K562 (cell line): ENCODE results near the gene CTSW. TPM values are rescaled to one million over a fixed set of nuclear protein-coding genes. Genes with fewer than 3 reads are reported as not detected.
A peak's percentile ranks its signal among the peaks of the same experiment; 100 is the strongest.

Source experiments
- ATAC-seq: fragments of 200-7000 bp; cut with Tn5 transposase; 3 replicates; pipeline ENCODE4 v1.9.1; 2020; ENCODE audit warnings: moderate library complexity
- BruUV-seq: library from RNA; stranded (reverse); fragments of 400-500 nt; replicated peaks from 2 replicates; lab custom pipeline; 2021; lab: Mats Ljungman, UMichigan
- CTCF ChIA-PET: fragments of 300-600 bp; formaldehyde crosslinking; extraction: SDS; loops from one replicate; lab custom pipeline; 2021; ENCODE audit warnings: low intra/inter-chr PET ratio; lab: Yijun Ruan, JAX
- POLR2A ChIA-PET: fragments of 300-600, 350-650 bp; sonication (Branson Sonifier 250); formaldehyde crosslinking; extraction: SDS; loops from one replicate; lab custom pipeline; 2021; ENCODE audit warnings: antibody characterized with exemption, inconsistent platforms; lab: Yijun Ruan, JAX
- DNase-seq, 4 experiments: peaks; one replicate each; pipeline versions ENCODE4 v3.0.0 to v3.0.0-alpha.2; 2011 to 2018; ENCODE audit warnings: low spot score in 3 of 4, mixed read lengths in 3 of 4; ENCODE audit errors: extremely low read depth in 1 of 4
- FAIRE-seq: peaks from 2 replicates; lab custom pipeline; 2011; peaks lifted over from hg19 to GRCh38; lab: Jason Lieb, UNC
- H2AFZ ChIP-seq: 2 replicates; pipeline ENCODE4 v1.6.0; 2011; ENCODE audit warnings: low read depth, low read length, control low read depth, inconsistent platforms
- H3K27ac ChIP-seq: fragments of 200-600 bp; 3 replicates; pipeline ENCODE4 v1.8.0; 2011; ENCODE audit warnings: low read depth, mild to moderate bottlenecking, control low read depth, inconsistent platforms, low read length, moderate library complexity, mixed read lengths; ENCODE audit errors: extremely low read depth
- H3K27me3 ChIP-seq, 2 experiments: fragments of 300-600 bp in 1 of 2; 2 replicates in 1 of 2; 3 replicates in 1 of 2; pipeline versions ENCODE4 v1.6.0 to v1.8.0; 2011; ENCODE audit warnings: inconsistent platforms in 2 of 2, low read length in 2 of 2, mild to moderate bottlenecking in 1 of 2, mixed read lengths in 1 of 2, moderate library complexity in 1 of 2; ENCODE audit not compliant: control insufficient read depth in 2 of 2, insufficient read depth in 2 of 2
- H3K36me3 ChIP-seq: fragments of 300-600 bp; 3 replicates; pipeline ENCODE4 v1.8.0; 2011; ENCODE audit warnings: mild to moderate bottlenecking, low read length, inconsistent platforms; ENCODE audit not compliant: control insufficient read depth, insufficient read depth
- H3K4me1 ChIP-seq, 2 experiments: fragments of 200-600 bp in 1 of 2; replicated peaks in 1 of 2; 2 replicates in 1 of 2; 3 replicates in 1 of 2; pipeline versions ENCODE4 v1.5.1 to v1.8.0; 2011; ENCODE audit warnings: inconsistent platforms in 2 of 2, low read length in 2 of 2, mild to moderate bottlenecking in 1 of 2, mixed read lengths in 1 of 2, moderate library complexity in 1 of 2; ENCODE audit not compliant: control insufficient read depth in 2 of 2, insufficient read depth in 2 of 2
- H3K4me2 ChIP-seq: 2 replicates; pipeline ENCODE4 v1.6.1; 2011; ENCODE audit warnings: low read length, control low read depth, inconsistent platforms, mixed read lengths; ENCODE audit not compliant: insufficient read depth
- H3K4me3 ChIP-seq: fragments of 200-600 bp; sonication (generic), shearing (Covaris generic); 2 replicates; pipeline ENCODE4 v1.5.1; 2016; ENCODE audit warnings: control low read depth, inconsistent platforms
- H3K79me2 ChIP-seq: fragments of 200-600 bp; 3 replicates; pipeline ENCODE4 v1.8.0; 2011; ENCODE audit warnings: low read length, inconsistent platforms; ENCODE audit not compliant: control insufficient read depth, insufficient read depth
- H3K9ac ChIP-seq, 2 experiments: 2 replicates each; pipeline versions ENCODE4 v1.6.0 to v1.6.1; 2011; ENCODE audit warnings: low read depth in 2 of 2, low read length in 2 of 2, control low read depth in 1 of 2, inconsistent platforms in 1 of 2, mild to moderate bottlenecking in 1 of 2, mixed read lengths in 1 of 2; ENCODE audit not compliant: insufficient read depth in 1 of 2
- H3K9me1 ChIP-seq: one replicate; pipeline ENCODE4 v1.6.0; 2011; ENCODE audit warnings: inconsistent platforms, mild to moderate bottlenecking, low read length, moderate library complexity; ENCODE audit not compliant: control insufficient read depth, insufficient read depth
- H3K9me3 ChIP-seq: replicated peaks from 2 replicates; pipeline ENCODE4 v1.5.1; 2011; ENCODE audit warnings: low read depth, low read length, inconsistent platforms; ENCODE audit not compliant: control insufficient read depth, insufficient read depth
- H4K20me1 ChIP-seq: replicated peaks from 2 replicates; pipeline ENCODE4 v1.6.1; 2011; ENCODE audit warnings: low read length, inconsistent platforms, mixed read lengths; ENCODE audit not compliant: control insufficient read depth, insufficient read depth
- KLF6 ChIP-seq: fragments of 250-450 bp; sonication (Bioruptor Pico); IDR thresholded peaks from 2 replicates; pipeline ENCODE4 v1.4.0; 2020; ENCODE audit warnings: mild to moderate bottlenecking, moderate library complexity, borderline replicate concordance
- NR2C1 ChIP-seq, 2 experiments: fragments of 450-650 bp; IDR thresholded peaks; 2 replicates each; pipeline ENCODE4 v1.6.1; 2017; ENCODE audit warnings: mild to moderate bottlenecking in 2 of 2, antibody characterized with exemption in 1 of 2, inconsistent platforms in 1 of 2, missing compliant biosample characterization in 1 of 2, missing genetic modification characterization in 1 of 2
- STAG1 ChIP-seq: sonication (generic); formaldehyde crosslinking; IDR thresholded peaks from 2 replicates; pipeline ENCODE4 v1.5.0; 2020; ENCODE audit warnings: missing genetic modification reagents, borderline replicate concordance
- TFAM ChIP-seq: fragments of 250-450 bp; sonication (Bioruptor Pico); conservative IDR thresholded peaks from 2 replicates; pipeline ENCODE4 v1.5.0; 2021; ENCODE audit warnings: mild to moderate bottlenecking, moderate library complexity
- TFAP4 ChIP-seq: sonication (generic); formaldehyde crosslinking; IDR thresholded peaks from 2 replicates; pipeline ENCODE4 v1.8.0; 2022; ENCODE audit warnings: missing genetic modification reagents, mild to moderate bottlenecking, moderate library complexity, borderline replicate concordance
- TRIM24 ChIP-seq, 2 experiments: fragments of 450-650 bp; IDR thresholded peaks; 2 replicates each; pipeline ENCODE4 v1.6.1; 2016
- ZNF740 ChIP-seq, 3 experiments: fragments of 200-800 bp in 1 of 3; sonication (Bioruptor generic) in 1 of 3; sonication (generic) in 1 of 3; formaldehyde crosslinking in 1 of 3; IDR thresholded peaks; 2 replicates each; pipeline versions ENCODE4 v1.6.1 to v1.8.0; 2016 to 2022; ENCODE audit warnings: mild to moderate bottlenecking in 2 of 3, missing compliant biosample characterization in 2 of 3, missing genetic modification characterization in 2 of 3, missing genetic modification reagents in 1 of 3
- WGBS: fragments of 100-300 bp; shearing (Covaris generic); methylation state at CpG from one replicate; pipeline ENCODE4 v1.1.6; 2016; ENCODE audit warnings: low coverage, mixed read lengths; ENCODE audit not compliant: insufficient coverage; ENCODE audit errors: missing lambda C conversion rate; 5-methylcytosine and 5-hydroxymethylcytosine counted together
- in situ Hi-C: fragments of 300-500 bp; cut with MboI; formaldehyde crosslinking; loops from 4 replicates; pipeline ENCODE4 v1.15.0; 2018; ENCODE audit warnings: inconsistent platforms, mixed read lengths
- intact Hi-C: fragments of 100-400 bp; cut with micrococcal nuclease; formaldehyde crosslinking; loops from 2 replicates; pipeline ENCODE4 v1.14.2; 2022
- polyA plus RNA-seq, 8 experiments: library from polyadenylated mRNA; depleted of rRNA in 4 of 8; stranded (reverse) in 5 of 8; unstranded in 3 of 8; fragments of >200 nt; fragmentation: Nextera tagmentation in 2 of 8; fragmentation: Illumina TruSeq in 1 of 8; extraction: Ambion mirVana in 2 of 8; extraction: Trizol in 1 of 8; gene quantifications; 2 replicates each; pipeline versions ENCODE4 v1.2.1 to v1.2.3, GENCODE V29; 2011 to 2014; ENCODE audit warnings: inconsistent platforms in 1 of 8, missing spikeins in 1 of 8
- total RNA-seq, 7 experiments: library from RNA; depleted of rRNA in 6 of 7; stranded (reverse); fragments of >200 nt in 6 of 7; fragmentation: Illumina TruSeq in 2 of 7; extraction: Trizol in 2 of 7; gene quantifications; 2 replicates each; pipeline versions ENCODE4 v1.2.1 to v1.2.3, GENCODE V29; 2011 to 2021; ENCODE audit warnings: low replicate concordance in 1 of 7

CTSW gene
- total and polyA plus RNA-seq, 9 of the 15 experiments (the other 6 are each of a cell fraction or from before 2014, with no cell fraction given) = 0.04 TPM; not detected in 8

GRCh38 chr11:65849366-65849765 is 30.3 kb upstream of the CTSW start:
- H3K79me2 ChIP-seq = peaks cover 10% of the 10 kb centered on the region; the same call in 2 of the 3 replicates
- peaks cover 31% of the 10 kb centered on the region; the same call in 2 of the 3 replicates for H3K36me3 ChIP-seq
- TF ChIP-seq TRIM24 (IDR thresholded peaks at IDR 0.05) (no peak), NR2C1 (IDR thresholded peaks at IDR 0.05) (no peak), NR2C1 (tag; IDR thresholded peaks at IDR 0.05) (no peak), ZNF740 (CRISPR knock-in tag; IDR thresholded peaks at IDR 0.05) (no peak), ZNF740 (tag; IDR thresholded peaks at IDR 0.05) (no peak), TFAP4 (CRISPR knock-in tag) (no peak), STAG1 (CRISPR knock-in tag) (no peak), KLF6 (CRISPR knock-in tag) (no peak), TFAM (CRISPR knock-in tag) (no peak)
- FAIRE-seq = no peak
- H3K9me1 ChIP-seq = no peaks in the 10 kb centered on the region
- no peak overlapping the region for H3K27ac ChIP-seq
- intact Hi-C loops (no loop called here), in situ Hi-C loops (no loop called here)
- peaks cover 0 to 21% of the 10 kb centered on the region in 2 experiments; a peak in 3 of 5 replicates for H3K4me1 ChIP-seq
- H3K9ac ChIP-seq = 0 out of 4 replicates have a peak overlapping the region, but pooled peaks of 1 of the 2 experiments have one; percentile 36
- peaks cover 7% of the 10 kb centered on the region; the same call in 1 of the 2 replicates for H3K9me3 ChIP-seq
- no peaks in the 10 kb centered on the region for H3K27me3 ChIP-seq
- ChIA-PET CTCF (no interaction called here), POLR2A (interaction anchor here (0.6 to 5.9 kb wide), 18 partner anchors 9 to 274 kb away, joined by 3 to 67 read pairs (median 5); partner anchors contain the start of genes CCDC85B, CFL1, EHBP1L1 and FIBP)
- no peaks in the 10 kb centered on the region for H4K20me1 ChIP-seq
- no peak overlapping the region for H2AFZ ChIP-seq
- 11% methylated on average over 6 of the region's 8 CpGs for WGBS
- peak in 1 of 4 experiments; percentile 10 for DNase-seq
- no TSS peak for BruUV-seq
- ATAC-seq = no peak
- no peak overlapping the region for H3K4me2 ChIP-seq
- H3K4me3 ChIP-seq = no peak overlapping the region
